DMS79 (cell line): ENCODE results near the gene ST7.
A peak's percentile ranks its signal among the peaks of the same experiment; 100 is the strongest.
"Not testable (repeated sequence)": the region's sequence is repeated elsewhere in the genome, so short reads cannot be mapped to it uniquely, and the experiment has no call there.

Experiments used
- DNase-seq: peaks from one replicate; lab custom pipeline; 2025; lab: John Stamatoyannopoulos, UW

ST7 gene

DNA sequence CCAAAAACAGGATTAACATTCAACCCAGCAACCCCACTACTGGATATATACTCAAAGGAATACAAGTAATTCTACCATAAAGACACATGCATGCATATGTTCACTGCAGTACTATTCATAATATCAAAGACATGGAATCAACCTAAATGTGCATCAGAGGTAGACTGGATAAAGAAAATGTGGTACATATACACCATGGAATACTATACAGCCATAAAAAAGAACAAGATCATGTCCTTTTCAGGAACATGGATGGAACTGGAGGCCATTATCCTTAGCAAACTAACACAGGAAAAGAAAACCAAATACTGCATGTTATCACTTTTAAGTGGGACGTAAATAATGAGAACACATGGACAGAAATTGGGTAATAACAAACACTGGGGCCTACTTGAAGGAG, 77.5 kb downstream of the ST7 start:
- not testable (repeated sequence) for DNase-seq

DNA sequence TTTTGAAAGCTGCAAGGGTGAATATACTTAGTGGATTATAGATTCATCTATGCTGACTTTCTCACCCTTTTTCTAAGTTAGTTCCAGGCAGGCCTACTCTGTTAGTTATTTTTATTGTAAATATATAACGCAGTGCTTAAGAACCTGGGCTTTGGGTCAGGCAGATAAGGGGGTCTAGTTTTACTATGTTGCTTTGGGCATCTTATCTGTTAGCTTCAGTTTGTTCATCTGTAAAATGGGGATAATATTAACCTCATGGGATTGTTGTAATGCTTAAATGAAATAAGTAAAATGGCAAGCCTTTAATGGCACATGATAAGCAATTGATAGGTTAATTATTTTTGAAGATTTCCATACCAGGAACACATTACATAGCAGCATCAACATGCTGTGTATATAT, 79.5 kb downstream of the ST7 start:
- no peak for DNase-seq

DNA sequence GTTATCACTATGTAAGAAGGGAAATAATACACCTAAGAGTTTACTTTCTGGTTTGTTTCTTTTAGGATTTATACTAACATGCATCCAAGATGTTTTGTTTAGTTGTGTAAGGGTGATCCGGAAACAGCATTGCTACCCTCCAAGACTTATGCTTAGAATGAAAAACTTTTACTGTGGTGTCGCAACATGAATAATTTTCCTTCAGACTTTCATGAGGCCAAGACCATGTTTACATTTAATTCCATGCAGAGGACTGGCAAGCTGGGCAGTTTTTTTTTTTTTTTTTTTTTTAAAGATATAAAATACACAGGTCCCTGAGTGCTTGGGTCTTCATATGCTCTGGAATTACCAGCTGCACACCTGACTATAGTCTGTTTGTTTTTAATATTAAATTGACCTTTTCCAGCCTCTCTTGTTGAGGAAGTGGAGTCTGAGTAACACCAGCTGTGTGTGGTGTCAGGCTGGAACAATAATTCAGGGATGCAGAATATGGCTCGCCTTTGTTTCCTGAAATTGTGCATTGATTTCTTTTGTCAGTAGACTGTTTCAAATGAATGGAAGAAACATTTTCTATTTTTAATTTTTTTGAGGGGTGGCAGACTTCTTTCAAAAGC, 81.7 kb downstream of the ST7 start:
- no peak for DNase-seq

DNA sequence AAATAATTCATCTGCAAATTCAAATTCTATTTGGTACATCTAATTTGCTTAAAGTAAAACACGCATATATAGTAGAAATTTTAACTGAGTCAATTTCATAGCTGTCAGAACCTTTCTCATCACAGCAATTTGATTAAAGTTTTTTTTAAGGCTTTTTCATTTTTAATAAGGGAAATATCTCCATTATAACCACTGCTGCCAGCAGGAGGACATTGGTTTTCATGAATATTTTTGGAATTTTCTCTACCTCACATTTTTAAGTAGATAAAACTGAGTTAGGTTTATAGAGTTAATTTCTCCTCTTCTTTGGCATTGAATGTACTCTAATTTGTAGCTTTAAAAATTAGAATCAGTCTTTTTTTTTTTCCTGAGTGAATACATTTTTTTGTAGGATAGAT, 82.2 kb downstream of the ST7 start:
- DNase-seq = no peak

DNA sequence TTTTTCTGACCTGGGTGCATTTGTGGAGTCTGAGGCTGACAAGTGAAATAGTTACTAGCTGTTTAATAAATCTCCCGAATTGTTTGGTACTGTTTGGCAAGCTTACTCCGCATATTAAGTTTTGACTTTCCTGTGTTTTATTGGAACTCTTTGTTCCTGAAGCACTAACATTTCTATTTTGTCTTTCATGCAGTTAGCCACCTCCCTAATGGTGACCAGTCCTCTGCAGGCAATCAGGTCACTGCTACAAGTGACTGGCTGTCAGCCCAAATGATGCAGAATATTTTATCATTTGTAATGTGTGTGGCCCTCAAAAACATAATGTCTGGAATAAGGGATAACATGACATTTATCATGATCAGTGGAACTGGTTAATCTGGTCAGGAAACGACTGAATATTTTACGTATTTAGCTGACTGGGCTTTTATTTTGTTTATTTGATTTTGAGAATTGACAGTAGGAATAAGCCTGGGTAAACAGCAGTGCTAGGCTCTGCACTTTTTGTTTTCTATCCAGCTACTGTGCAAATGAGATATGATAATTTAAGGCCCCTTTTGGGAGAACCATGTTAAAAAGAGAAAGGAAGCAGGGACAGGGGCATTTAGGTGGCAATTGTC, 82.9 kb downstream of the ST7 start:
- DNase-seq = no peak

DNA sequence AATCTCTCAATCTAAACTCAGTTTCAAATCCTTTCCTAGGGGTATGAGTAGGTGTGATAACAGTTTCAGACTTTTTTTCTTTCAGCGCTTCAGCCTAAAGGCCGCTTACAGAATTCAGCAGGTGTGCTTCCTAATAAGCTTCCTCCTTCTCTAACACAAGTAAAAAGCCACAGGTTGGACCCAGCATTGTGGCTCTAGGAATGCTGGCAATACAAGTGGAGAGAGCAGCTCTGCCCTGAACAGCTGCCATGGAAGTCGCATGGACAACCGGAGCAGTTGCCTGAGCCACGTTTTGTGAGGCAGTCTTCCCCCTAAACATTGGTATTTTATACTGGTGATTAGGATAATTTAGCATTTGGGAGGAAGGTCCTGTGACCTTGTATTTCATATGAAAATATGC, 83.5 kb downstream of the ST7 start:
- no peak for DNase-seq

DNA sequence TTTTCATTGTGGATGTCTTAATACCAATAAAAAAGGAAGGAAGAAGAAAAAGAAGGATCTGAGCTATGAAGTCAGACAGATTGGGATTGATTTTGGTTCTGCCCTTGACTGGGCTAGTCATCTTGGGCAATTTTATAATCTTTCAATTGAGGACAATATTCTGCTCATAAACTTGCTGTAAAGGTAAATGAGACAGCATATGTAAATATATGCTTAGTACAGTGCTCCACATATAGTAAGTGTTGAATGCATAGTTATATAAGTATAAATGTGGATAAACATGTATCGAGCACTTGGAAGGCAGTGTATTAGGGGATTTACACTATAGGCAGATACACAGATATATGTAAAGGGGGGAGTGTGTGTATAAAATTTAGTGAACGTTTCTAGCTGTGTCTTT, 85.1 kb downstream of the ST7 start:
- DNase-seq = no peak

DNA sequence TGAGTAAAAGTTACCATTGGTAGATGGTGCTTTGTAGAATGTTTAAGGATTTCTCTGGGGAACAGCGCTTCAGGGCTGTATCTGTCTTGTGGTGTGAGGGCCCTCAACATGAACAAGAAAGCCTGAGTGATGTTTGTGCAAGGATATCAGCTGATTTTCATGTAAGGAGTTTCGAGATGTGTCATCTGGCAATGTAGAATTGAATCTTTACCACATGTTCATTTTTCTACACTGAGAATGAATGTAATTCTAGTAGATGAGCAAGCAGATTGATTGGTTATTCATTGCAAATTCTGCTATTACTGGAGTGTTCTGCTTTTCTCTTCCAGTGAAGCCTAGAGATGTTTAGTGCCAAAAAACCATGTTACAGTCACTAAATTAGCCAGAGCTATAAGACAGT, 87.7 kb downstream of the ST7 start:
- no peak for DNase-seq

DNA sequence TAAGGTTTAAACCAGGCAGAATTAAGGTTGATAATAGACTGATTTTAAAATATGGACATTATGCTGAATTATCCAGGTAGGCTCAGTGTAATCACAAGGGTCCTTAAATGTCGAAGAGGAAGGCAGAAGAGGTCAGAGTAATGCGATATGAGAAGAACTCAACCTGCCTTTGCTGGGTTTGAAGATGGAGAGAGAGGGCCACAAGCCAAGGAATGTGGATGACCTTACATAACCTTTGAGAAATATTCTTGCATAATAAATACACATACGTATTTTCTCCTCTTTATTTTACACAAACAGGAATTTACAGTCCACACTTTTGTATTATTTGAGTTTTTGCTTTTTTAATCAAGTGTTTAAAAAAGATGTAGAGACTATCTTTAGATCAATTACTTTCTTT, 88.5 kb downstream of the ST7 start:
- DNase-seq = no peak

DNA sequence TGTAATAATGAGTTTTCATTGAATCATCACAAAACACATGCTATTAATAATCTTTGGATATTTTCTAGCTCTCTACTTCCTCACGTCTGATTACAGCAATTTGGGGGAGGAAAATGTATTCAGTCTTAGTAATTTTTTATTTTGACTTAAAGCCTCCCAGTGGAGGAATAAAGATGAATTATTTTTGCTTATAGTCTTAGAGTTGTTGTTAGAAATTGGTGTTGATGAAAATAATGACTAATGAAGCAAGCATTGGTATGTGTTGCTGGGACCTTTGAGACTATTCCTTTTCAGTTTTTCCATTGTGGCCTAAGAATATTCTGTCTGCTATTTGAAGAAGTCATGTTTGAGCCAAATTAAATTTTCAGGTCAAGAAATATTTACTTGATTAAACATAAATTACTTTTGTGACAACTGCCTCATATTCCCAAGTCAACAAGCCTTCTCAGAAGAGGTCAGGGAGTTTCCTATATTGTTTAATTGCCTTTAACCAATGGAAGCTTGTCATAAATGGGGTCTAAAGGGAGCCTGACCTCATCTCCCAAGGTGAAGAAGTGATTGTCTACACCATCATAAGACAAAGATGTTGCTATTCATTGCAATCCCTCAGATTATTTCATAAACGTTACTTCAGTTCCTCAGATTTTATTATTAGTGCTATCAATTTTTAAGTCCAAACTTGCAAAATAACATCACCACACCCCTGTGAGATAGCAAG, 90.0 kb downstream of the ST7 start:
- no peak for DNase-seq

DNA sequence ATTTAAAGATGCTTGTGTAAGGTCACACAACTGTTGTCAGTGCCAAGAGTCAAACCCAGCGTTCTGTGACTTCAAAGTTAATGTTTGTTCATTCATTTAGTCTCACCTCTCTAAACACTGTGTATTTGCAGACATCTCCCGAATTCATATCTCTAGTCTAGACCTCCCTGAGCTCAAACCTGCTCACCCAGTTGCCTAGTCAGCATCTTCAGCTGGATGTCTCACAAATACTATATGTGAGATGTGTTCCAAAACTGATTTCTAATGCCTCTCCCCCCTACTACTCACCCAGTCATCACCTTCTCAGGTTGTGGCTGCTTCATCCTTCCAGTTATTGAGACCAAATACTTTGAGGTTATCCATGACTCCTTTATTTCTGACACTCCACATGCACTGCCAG, 91.4 kb downstream of the ST7 start:
- DNase-seq = no peak

DNA sequence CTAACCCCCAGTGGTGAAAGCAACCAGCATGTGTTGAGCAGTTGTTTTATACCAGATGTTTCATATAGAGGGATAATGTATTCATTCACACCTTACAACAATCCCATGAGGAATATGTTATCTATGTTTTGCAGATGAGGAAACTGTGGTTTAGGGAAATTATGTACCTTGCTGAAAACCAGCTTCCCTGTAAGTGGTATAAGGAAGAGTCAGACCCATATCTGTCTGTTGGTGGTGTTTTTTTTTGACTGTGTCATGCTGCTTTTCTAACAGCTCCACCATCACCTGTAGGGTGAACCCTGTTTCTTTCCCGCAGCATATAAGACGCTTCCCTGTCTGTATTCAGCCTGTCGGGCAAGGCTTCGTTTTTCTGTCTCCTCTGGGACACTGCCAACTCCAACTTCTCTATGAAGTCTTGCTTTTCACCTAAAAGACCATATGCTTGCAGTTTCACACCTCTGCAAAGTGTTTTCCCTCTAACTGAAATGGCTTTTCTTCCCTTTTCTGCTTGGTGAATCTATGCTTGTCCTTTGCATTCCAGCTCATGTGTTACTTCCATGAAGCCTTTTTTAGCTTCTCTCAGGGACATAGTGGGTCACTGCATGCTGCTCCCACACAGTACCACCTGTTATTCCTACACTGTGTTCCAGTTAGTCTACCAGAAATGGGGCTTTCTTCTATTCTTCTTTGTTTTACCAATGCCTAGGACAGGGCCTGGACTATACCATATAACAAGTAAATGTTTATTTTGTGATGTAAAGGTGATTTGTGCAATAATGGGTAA, 92.8 kb downstream of the ST7 start:
- no peak for DNase-seq

DNA sequence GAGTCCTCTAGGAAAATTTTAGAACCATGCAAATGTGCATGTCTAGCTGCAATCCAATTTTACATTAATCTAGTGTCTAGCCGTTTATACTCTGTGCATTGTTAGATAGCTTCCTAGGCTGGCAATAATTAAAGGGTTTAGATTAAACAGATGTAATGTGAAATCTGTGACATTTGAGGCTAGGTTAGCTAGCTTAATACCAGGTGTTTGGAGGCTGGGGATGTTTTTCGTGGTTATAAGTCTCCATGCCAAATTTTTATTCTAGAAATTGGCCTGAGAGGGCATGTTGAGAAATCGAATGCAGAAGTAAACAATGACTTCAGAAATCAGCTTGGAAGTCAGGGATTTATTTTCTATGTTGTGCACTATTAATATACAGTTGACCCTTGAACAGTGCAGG, 94.2 kb downstream of the ST7 start:
- peak; percentile 56 for DNase-seq

DNA sequence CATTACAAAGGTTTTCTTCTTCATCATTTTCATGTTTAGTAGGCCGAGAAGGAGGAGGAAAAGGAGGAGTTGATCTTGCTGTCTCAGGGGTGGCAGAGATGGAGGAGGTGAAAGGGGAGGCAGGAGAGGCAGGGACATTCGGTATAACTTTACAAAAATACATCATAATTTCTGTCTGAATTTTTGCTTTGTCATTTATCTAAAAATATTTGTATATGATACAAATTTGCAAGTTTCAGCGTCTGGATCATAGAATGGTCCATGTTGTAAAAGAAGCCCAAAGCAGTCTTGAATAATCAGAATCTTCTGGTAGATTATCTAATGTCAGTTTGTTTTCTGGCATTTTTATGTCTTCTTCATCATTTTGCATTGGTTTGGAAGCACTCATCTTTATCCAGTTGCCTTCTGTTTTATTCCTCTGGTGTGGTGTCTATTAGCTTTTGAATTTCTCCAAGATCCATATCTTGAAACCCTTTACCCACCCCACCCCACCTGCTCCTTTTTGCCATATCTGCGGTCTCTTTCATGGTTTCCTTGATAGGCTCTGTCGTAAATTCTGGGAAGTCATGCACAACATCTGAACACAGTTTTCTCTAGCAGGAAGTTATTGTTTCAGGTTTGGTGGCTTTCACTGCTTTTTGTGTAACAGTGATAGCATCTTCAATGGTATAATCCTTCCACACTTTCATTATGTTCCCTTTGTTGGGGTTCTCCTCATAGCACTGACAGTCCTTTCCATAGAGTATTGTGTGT, 95.0 kb downstream of the ST7 start:
- DNase-seq = peak; percentile 30

DNA sequence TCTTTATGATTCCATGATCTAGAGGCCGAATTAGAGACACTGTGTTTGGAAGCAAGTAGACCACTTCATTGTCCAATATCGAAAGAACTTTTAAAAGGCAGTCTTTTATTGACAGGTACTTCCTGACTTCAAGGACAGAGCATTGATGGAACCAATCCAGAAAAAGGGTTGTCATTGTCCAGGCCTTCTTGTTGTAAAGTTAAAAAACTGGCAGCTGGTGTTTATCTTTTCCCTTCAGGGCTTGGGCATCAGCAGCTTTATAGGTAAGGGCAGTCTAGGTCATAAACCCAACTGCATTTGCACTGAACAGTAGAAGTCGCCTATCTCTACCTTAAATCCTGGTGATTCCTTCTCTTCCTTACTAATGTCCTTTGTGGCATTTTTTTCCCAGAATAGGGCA, 95.6 kb downstream of the ST7 start:
- no peak for DNase-seq

DNA sequence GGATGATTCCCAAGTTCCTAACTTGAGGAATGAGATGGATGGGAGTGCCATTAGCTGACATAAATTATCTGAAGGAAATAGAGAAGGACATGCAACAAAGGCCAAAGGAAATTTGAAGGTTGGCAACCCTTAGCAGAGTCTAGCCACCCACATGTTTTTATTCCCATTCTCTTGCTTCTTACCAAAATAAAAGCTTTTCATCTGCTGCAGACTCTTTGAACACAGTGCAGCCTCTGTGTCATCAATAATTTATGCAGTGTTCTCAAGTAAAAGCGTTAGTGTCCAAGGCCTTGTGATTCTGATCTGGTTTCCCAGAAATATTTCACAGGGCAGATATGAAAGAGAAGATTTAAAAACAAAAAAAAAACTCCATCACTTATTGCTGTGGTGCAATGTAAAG, 98.5 kb downstream of the ST7 start:
- DNase-seq = no peak

DNA sequence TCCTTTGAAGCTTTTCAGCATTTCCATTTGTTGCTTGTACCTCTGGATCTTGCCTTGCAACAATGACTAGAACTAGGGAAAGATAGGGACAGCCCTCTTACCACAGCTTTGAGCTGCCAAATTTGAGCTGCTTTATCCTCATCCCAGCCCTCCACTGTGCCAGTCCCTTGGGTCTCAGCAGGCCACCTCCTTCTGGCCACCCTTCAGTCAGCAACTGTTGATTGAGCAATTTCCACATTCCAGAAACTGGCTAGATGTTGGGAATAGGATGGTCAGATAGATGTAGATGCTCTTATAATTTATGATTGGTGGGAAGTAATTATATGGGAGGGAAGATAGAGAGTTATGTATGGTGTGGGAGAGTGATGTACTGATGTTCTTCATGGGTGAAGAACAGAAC, 100.1 kb downstream of the ST7 start:
- DNase-seq = no peak

DNA sequence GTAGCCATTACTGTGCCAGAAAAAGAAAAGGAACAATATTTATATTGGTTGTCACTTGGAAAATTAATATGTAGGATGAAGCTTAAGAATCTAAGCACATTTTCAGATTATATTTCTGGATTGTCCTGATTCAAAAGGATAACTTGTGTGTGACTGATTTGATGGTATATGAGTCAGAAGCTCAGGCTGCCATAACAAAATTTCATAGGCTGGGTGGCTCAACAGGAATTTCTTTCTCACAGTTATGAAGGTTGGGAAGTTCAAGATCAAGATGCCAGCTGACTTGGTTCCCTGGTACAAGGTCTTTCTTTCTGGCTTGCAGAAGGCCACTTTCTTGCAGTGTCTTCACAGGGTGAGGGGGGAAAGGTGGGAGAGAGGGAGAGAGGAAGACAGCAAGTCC, 108.5 kb downstream of the ST7 start:
- no peak for DNase-seq

DNA sequence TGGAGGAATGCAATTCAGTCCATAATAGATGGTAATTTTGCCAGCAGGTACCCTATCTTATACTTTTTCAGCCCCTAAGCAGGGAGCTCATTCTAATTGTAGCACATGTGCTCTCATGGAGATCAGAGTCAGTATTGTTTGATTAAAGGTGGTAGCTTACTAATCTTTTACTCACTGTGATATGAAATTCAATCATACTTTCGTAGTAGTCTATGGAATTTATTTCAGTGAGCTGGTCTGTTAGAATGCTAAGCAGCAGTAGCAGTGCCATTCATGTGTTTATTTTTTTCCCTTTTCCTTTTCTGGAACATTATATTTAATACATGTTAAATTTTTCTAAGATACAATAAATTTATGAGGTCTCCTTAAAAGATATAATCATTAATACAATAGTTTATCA, 109.0 kb downstream of the ST7 start:
- DNase-seq = no peak

DNA sequence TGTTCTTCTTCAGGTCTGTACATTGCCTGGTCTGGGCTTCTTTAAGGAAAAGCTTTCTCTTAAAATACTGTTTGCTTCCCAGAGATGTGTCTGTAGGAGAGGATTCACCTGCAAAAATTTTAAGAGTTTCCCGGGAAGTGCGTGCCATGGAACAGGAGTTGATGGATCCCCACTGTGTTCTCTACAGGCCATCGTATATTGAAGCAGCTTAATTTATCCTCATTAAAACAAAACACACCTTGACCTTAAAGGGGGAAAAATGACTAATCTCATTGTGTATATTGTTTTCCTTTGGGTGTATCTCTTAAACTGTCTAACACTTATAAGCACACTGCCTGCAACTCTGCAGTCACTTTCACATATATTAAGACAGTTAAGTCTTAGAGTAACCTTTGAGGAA, 111.4 kb downstream of the ST7 start:
- no peak for DNase-seq

DNA sequence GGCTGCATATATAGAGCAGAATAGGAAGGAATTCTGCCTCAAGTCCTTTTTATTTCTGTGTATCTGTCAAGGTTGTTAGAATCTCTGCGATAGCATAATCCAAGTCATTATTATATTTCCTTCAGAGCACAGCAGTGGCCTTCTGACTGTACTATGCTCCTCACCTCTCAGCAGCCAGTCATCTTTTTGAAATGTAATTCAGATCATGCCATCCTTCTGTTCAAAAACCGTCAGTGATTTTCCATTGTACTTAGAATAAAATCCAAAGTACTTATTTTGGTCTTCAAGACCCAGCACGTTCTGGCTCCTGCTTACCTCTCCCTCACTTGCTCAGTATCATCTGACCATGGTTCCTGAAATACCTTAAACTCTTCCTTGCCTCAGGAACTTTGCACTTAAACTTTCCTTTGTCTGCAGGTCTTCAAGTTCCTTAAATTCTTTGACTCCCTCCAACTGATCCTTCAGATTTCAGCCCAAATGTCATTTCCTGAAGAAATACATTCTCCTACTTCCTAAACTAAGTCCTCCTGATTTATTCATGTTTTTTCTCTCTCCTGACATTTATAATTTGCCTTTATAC, 112.4 kb downstream of the ST7 start:
- no peak for DNase-seq

DNA sequence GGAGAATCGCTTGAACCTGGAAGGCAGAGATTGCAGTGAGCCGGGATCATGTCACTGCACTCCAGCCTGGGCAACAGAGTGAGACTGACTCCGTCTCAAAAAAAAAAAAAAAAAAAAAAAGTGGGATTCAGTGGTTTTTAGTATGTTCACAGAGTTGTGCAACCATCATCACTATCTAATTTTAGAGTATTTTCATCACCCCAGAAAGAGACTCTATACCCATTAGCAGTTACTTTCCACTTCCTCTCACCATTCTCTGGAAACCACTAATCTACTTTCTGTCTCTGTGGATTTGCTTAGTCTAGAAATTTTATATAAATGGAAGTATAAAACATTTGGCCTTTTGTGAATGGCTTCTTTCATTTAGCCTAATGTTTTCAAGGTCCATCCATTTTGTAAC, 113.4 kb downstream of the ST7 start:
- DNase-seq = no peak
